ENCODE results near the gene PADI2. TPM values are rescaled to one million over a fixed set of nuclear protein-coding genes. Genes with fewer than 3 reads are reported as not detected.

Gene PADI2
- under 0.01 and 0.29 TPM in 2 replicates for total RNA-seq

DNA sequence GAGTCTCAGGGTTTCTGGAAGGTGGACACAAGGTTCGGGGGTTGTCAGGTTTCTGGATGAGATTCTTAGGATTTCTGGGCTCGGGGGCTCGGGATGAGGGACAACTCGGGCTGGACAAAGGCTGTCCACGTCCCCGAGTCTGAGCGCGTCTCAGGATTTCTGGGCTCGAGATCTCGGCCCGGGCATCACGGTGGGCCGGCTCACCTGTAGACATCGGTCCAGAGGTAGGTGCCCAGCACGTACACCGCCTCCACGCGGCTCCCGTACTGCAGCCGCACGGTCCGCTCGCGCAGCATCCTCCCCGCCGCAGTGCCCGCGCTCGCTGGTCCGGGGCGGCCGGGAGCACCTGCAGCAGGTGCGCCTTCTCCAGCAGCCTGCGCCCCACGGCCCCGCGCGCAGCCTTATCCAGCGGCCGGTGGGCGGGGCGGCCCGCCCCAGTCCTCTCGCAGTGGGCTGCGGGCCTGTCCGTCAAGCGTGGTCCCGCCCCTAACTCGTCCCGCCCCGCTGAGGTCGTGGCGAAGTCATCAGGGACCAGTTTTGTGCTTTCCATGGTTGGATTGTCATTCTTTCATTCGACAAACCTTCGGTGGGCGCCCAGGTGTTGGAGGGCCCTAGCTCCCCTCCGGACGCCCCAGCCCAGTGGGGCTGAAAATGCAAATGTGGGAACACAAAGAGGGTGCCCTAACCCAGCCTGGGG is at the start of gene PADI2:
TSS of gene PADI2 (minus strand) at position 376 of the 697 bp plus-strand sequence. CDS start at position 296, 80 bp downstream.
- peak; percentile 98 for DNase-seq (ENCODE audit: insufficient read length, low spot score, missing footprints)
- Histone ChIP-seq H3K27me3 (ENCODE audit: insufficient read depth, low read length) (peaks cover 55% of the 10 kb centered on the region), H2AFZ (ENCODE audit: low read length) (no peak within 1 kb of the TSS)

DNA sequence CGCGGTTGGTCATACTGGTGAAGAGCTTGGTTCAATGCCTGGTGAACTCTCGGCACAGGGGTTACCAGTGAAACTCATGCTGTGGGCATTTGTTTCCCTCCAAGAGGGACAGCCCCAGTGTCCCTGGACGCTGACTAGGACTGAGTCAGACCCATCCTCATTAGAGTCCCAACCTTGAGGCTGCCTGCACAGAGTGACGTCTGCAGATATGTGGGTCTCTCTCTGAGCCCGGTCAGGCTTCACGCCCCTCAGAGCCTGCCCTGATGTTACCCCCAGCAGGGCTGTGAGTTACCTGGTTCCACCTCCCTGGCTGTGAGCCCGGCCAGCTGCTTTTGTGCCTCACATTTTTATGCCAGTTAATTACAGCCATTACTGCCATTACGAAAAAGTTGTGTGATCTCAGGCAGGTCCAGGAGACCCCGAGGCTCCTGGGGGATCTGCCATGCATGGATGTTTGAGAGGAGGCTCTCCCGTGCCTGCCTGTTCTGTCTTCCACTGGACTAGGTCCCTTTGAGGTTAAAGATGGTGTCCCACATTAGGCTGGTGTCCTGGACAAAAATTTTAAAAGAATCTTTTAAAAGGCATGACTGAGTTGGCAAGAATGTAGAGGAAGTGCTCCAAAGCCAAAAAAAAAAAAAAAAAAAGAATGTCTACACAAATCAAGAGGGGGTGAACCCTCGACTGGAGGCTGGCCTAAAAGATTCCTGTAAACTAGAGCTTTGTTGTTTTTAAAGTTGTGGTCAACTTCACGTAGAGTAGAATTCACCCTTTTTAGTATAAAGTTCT is 49.0 kb upstream of the PADI2 start:
- H3K9me3 ChIP-seq (ENCODE audit: low read depth, low read length) = no peaks in the 10 kb centered on the region
- peak overlapping the region; percentile 50 for H3K4me3 ChIP-seq (ENCODE audit: insufficient read depth, low read length)
- H3K27ac ChIP-seq (ENCODE audit: low read depth, low read length) = peak overlapping the region; percentile 97
- TF ChIP-seq, protein P1, sequence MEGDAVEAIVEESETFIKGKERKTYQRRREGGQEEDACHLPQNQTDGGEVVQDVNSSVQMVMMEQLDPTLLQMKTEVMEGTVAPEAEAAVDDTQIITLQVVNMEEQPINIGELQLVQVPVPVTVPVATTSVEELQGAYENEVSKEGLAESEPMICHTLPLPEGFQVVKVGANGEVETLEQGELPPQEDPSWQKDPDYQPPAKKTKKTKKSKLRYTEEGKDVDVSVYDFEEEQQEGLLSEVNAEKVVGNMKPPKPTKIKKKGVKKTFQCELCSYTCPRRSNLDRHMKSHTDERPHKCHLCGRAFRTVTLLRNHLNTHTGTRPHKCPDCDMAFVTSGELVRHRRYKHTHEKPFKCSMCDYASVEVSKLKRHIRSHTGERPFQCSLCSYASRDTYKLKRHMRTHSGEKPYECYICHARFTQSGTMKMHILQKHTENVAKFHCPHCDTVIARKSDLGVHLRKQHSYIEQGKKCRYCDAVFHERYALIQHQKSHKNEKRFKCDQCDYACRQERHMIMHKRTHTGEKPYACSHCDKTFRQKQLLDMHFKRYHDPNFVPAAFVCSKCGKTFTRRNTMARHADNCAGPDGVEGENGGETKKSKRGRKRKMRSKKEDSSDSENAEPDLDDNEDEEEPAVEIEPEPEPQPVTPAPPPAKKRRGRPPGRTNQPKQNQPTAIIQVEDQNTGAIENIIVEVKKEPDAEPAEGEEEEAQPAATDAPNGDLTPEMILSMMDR (IDR thresholded peaks at IDR 0.05; ENCODE audit: extremely low read depth, low read depth, low read length) = no peak
- no peaks in the 10 kb centered on the region for H4K20me1 ChIP-seq (ENCODE audit: insufficient read depth, low read length)
- H3K36me3 ChIP-seq (ENCODE audit: insufficient read depth, low read length) = no peaks in the 10 kb centered on the region
- H3K4me2 ChIP-seq (ENCODE audit: insufficient read depth, low read length) = peak overlapping the region; percentile 79
- H3K4me1 ChIP-seq (ENCODE audit: insufficient read depth, low read length) = peaks cover 38% of the 10 kb centered on the region
- peak overlapping the region; percentile 58 for H2AFZ ChIP-seq (ENCODE audit: low read length)
- H3K27me3 ChIP-seq (ENCODE audit: insufficient read depth, low read length) = no peaks in the 10 kb centered on the region
- peak; percentile 93 for DNase-seq (ENCODE audit: insufficient read length, low spot score, missing footprints)
- no peaks in the 10 kb centered on the region for H3K79me2 ChIP-seq (ENCODE audit: insufficient read depth, low read length)

More for the DNA sequence above, at the start of gene PADI2:
- TF ChIP-seq, protein P1 (IDR thresholded peaks at IDR 0.05; ENCODE audit: extremely low read depth, low read depth, low read length) = no peak
- H3K9me3 ChIP-seq (ENCODE audit: low read depth, low read length) = no peaks in the 10 kb centered on the region
- no peaks in the 10 kb centered on the region for H4K20me1 ChIP-seq (ENCODE audit: insufficient read depth, low read length)
- H3K27ac ChIP-seq (ENCODE audit: low read depth, low read length) = no peak within 1 kb of the TSS
- H3K4me2 ChIP-seq (ENCODE audit: insufficient read depth, low read length) = peak within 1 kb of the TSS; percentile 76
- H3K4me1 ChIP-seq (ENCODE audit: insufficient read depth, low read length) = peaks cover 25% of the 10 kb centered on the region
- peak within 1 kb of the TSS; percentile 58 for H3K4me3 ChIP-seq (ENCODE audit: insufficient read depth, low read length)
- H3K79me2 ChIP-seq (ENCODE audit: insufficient read depth, low read length) = no peaks in the 10 kb centered on the region
- H3K36me3 ChIP-seq (ENCODE audit: insufficient read depth, low read length) = no peaks in the 10 kb centered on the region

DNA sequence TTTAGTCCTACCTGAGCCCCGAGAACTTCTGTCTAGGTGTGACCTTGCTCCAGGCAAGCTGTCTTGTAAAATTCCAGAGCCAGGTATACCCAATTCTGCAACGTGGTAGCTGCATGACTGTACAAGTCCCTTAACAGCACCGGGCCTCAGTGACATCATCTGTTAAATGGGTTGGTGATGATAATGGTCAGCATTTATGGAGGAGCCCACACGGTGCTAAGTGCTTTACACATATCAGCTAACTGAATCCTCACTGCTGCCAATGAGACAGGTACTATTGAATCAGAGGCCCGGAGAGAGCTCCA is 48.5 kb upstream of the PADI2 start:
- Histone ChIP-seq H3K4me1 (ENCODE audit: insufficient read depth, low read length) (peaks cover 39% of the 10 kb centered on the region), H3K79me2 (ENCODE audit: insufficient read depth, low read length) (no peaks in the 10 kb centered on the region), H3K9me3 (ENCODE audit: low read depth, low read length) (no peaks in the 10 kb centered on the region), H3K4me3 (ENCODE audit: insufficient read depth, low read length) (no peak overlapping the region), H3K4me2 (ENCODE audit: insufficient read depth, low read length) (peak overlapping the region; percentile 79), H3K27me3 (ENCODE audit: insufficient read depth, low read length) (no peaks in the 10 kb centered on the region), H2AFZ (ENCODE audit: low read length) (no peak overlapping the region), H3K27ac (ENCODE audit: low read depth, low read length) (peak overlapping the region; percentile 97), H4K20me1 (ENCODE audit: insufficient read depth, low read length) (no peaks in the 10 kb centered on the region), H3K36me3 (ENCODE audit: insufficient read depth, low read length) (no peaks in the 10 kb centered on the region)
- DNase-seq (ENCODE audit: insufficient read length, low spot score, missing footprints) = no peak
- TF ChIP-seq, protein P1 (IDR thresholded peaks at IDR 0.05; ENCODE audit: extremely low read depth, low read depth, low read length) = no peak

Data from osteoblast (primary cell).